Measurements from ENCODE around the gene SPINT2.
A peak's percentile ranks its signal among the peaks of the same experiment; 100 is the strongest.

SPINT2 gene

GRCh38 chr19:38287604-38288003, 23.2 kb downstream of the SPINT2 start:
- Histone ChIP-seq H3K4me3 (no peak overlapping the region), H3K27ac (peak overlapping the region in 3 of 21 experiments; percentile 29 to 58 (median 39))

DNA sequence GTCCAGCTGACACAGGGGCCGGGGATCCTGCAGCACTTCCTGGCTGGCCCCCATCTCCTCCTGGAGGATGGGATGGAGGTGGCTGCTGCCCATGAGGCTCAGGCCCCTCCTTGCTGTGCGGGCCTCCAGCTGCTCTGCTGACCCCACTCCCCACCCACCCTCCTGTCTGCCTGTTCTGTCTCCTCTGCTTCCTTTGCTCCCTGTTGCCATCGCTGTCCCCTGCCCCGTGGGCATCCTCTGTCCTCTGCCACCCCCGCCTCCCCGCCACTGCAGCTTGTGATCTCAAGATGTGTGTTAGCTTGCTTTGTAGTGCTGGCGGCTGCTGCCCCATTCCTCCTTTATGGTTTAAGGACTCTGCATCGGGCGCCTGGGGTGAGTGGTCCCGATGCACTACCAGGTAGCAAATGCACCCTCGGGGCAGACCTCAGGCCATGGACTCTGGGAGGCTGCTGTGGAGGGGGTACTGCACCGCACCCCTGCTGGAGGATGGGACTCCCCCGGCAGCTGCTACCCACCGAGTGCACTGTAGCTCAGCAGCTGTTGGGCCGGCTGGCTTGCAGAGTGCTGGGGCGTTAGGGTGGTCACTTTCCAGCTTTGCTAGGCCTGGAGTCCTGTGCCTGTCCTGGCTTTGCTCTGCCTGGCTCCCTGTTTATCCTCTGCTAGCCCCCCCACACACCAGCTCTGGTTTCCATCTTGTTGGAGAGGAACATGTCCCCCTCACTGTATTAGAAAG, 23.9 kb downstream of the SPINT2 start:
- Histone ChIP-seq H3K27ac (peak overlapping the region in 5 of 21 experiments; percentile 17 to 58 (median 39)), H3K4me3 (no peak overlapping the region)

- H3K4me3 ChIP-seq = no peak overlapping the region
- H3K27ac ChIP-seq = peak overlapping the region in 19 of 21 experiments; percentile 29 to 82 (median 71)
Measured at GRCh38 chr19:38289955-38290354, 25.6 kb downstream of the SPINT2 start.

- no peak overlapping the region for H3K4me3 ChIP-seq
- H3K27ac ChIP-seq = peak overlapping the region in 19 of 21 experiments; percentile 29 to 82 (median 71)
Measured at GRCh38 chr19:38290631-38291147, 26.3 kb downstream of the SPINT2 start.

- H3K27ac ChIP-seq = peak overlapping the region in 16 of 21 experiments; percentile 18 to 82 (median 70)
Measured at GRCh38 chr19:38291855-38292254, 27.5 kb downstream of the SPINT2 start.

DNA sequence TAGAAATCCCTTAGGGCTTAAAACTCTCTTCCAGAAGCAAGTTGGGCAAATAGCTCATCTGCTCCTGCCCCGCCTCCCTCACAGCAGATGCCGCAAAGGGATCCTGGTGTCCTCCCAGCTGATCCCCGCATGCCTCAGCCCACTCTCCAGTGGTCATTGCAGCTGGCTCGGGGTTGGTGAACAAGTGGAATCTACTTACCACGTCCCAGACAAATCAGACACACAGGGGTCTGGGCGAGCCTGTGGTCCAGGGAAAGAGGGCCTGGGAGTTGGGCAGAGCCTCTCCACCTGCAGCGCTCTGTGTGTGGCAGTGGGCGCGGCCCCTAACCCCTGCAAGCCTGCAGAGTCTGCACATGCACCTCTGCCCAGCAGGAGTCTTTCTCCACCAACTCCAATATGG, 28.9 kb downstream of the SPINT2 start:
- H3K4me3 ChIP-seq = no peak overlapping the region

More at GRCh38 chr19:38291855-38292254, 27.5 kb downstream of the SPINT2 start:
- H3K4me3 ChIP-seq = no peak overlapping the region

GRCh38 chr19:38294090-38294489, 29.7 kb downstream of the SPINT2 start:
- H3K4me3 ChIP-seq = no peak overlapping the region
- peak overlapping the region in 3 of 21 experiments; percentile 6 to 62 (median 32) for H3K27ac ChIP-seq

More for the DNA sequence above, 28.9 kb downstream of the SPINT2 start:
- H3K27ac ChIP-seq = peak overlapping the region in 2 of 21 experiments; percentile 9 to 19

- peak overlapping the region in 5 of 21 experiments; percentile 14 to 40 (median 26) for H3K27ac ChIP-seq
- no peak overlapping the region for H3K4me3 ChIP-seq
Measured at GRCh38 chr19:38298821-38299680, 34.7 kb downstream of the SPINT2 start.

DNA sequence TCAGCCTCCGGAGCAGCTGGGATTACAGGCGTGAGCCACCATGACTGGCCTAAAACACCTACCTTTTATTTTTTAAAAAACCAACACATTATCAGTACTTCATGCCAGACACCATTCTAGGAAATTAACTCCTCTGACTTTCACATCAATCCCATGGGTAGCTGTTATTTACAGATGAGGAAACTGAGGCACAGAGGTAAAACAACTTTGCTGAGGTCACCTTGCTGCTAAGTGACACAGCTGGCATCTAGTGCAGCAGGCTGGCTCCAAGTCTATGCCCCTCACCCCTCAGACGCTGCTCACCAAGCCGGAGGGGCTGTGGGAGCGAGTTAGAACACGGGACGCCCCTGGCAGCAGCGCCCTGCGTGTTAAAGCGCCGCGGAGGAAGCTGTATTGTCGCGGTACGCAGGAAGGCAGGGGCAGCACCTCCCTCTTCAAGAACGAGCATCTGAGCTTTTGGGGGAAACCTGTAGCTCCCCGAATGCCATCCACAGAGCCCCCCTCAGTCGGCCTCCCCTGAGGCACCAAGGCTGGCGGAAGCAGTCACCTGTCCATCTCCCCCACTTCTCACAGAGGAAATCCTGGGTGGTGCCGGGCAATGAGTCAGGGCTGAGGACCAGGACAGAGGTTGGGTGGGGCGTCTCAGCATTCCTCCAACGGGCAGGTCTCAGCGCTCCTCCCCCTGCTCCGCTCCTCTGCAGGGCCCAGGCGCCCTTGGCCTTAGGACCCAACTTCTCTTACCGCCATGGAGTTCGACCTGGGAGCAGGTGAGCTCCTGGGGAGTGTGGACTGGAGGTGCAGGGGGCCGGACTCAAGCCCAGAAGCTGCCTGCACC, 39.4 kb downstream of the SPINT2 start, which contains the start of gene C19orf33:
C19orf33 (plus strand) TSS at position 735 of the 835 bp plus-strand sequence; CDS start at position 746, 11 bp downstream.
- Histone ChIP-seq H3K4me3 (peak within 1 kb of the TSS; percentile 4 to 33 (median 28)), H3K27ac (peak within 1 kb of the TSS; percentile 22 to 92 (median 79))

- peak overlapping the region; percentile 22 to 92 (median 79) for H3K27ac ChIP-seq
Measured at GRCh38 chr19:38304352-38304865, 40.0 kb downstream of the SPINT2 start.

DNA sequence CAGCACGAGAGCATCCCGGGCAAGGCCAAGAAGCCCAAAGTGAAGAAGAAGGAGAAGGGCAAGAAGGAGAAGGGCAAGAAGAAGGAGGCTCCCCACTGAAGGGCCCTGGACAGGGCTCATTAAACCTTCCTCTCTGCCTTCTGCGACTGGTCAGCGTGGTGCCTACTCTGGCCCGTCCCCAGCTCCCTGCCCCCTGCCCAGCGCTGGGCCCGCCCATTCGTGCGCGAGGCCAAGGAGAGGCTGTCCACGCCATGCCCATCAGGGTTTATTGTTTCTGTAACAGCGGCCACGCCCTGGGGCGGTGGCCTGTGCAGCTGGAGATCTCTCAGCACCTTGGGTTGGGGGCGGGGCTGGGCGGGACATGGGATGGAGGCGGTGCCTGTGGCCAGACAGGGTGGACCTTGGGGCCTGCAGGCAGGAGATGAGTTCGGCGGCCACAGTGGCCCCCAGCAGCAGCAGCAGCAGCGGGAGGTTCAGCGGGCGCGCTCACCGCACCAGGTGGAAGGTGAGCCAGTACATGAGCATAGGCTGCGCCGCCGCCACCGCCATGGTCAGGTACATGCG, 40.6 kb downstream of the SPINT2 start:
- Histone ChIP-seq H3K4me3 (peak overlapping the region; percentile 4 to 33 (median 28)), H3K27ac (peak overlapping the region; percentile 22 to 92 (median 79))

More at GRCh38 chr19:38304352-38304865, 40.0 kb downstream of the SPINT2 start:
- peak overlapping the region; percentile 4 to 33 (median 28) for H3K4me3 ChIP-seq

DNA sequence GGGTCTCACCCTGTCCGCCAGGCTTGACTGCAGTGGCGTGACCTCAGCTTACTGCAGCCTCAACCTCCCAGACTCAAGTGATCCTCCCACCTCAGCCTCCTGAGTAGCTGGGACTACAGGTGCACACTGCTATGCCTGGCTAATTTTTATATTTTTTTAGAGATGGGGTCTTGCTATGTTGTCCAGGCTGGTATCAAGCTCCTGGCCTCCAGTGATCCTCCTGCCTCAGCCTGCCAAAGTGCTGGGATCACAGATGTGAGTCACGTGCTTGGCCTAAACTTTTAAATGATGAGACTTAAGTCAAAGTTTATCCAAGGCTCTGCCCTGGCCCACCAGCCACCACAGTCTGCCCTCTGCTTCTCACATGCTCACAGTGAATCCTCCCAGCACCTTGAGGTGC, 41.9 kb downstream of the SPINT2 start:
- H3K4me3 ChIP-seq = no peak overlapping the region

GRCh38 chr19:38307076-38307475, 42.7 kb downstream of the SPINT2 start:
- Histone ChIP-seq H3K4me3 (no peak overlapping the region), H3K27ac (no peak overlapping the region)

More for the DNA sequence above, 41.9 kb downstream of the SPINT2 start:
- H3K27ac ChIP-seq = no peak overlapping the region

DNA sequence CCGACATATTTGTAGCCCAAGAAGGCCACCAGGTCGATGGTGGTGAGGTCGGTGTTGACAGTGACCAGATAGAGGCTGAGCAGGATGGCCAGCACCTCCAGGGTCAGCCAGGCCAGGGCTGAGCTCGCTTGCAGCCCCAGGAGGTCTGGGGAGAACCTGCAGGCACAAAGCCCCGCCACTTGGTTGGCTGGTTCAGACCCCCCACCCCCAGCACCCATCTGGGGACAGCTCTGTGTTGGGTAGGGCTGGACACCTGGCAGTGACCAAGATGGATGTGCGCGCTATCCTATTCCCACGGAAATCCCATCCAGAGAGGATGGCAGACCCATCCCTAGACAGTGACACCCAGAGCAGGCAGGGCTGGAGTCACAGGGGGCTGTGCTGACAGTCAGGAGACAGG, 43.2 kb downstream of the SPINT2 start:
- Histone ChIP-seq H3K4me3 (no peak overlapping the region), H3K27ac (no peak overlapping the region)

GRCh38 chr19:38308006-38308766, 43.8 kb downstream of the SPINT2 start:
- H3K27ac ChIP-seq = no peak overlapping the region
- H3K4me3 ChIP-seq = no peak overlapping the region

DNA sequence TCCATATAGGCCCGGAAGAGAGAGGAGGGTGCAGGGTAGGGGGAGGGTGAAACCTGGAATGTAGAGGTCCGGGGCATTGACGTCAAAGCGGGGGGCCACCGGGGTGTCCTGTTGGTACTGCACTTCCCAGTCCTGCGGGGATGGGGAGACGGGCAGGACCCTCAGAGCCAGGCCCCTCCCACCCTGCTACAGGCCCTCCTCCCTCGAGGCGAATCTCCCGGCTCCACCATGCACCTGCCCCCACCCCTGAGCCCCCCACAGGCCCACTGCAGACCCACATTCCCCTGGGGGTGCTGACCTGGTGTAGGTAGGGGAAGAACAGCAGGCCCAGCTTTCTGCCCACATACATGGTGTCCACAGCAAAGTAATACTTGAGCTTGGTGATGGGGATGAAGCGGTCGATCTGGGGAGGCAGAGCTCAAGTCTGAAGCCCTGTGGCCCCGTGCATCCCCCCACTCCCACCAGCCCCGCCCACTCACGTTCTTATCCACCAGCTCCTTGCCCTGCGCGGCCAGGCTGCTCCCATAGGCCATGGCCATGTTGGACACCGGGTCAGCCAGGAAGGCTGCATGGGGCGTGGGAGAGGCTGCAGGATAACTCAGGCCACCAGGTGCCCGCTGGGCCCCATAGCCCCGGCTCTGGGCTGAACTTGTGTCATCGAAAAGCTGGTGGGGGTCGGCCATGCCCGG, 44.7 kb downstream of the SPINT2 start:
- no peak overlapping the region for H3K27ac ChIP-seq
- no peak overlapping the region for H3K4me3 ChIP-seq

DNA sequence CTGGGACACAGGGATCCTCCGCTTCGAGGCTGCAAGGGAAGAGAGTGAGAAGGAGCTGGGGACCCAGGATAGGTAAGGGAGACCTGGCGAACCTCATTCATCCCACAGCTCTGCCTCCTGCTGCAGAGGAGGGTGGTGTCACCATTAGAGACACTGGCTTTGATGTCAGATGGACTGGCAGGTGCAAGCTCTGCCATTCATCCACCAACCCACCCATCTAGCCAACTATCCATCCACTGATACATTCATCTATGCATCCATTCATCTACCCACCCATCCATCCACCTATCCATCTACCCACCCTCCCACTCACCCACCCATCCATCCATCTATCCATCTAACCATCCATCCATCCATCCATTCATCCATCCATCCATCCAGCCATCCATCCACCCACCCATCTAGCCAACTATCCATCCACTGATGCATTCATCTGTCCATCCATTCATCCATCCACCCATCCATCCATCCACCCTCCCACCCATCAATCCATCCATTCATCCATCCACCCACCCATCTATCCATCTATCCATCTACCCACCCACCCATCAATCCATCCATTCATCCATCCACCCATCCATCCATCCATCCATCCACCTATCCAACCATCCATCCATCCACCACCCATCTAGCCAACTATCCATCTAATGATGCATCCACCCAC, 45.4 kb downstream of the SPINT2 start:
- H3K27ac ChIP-seq = no peak overlapping the region
- H3K4me3 ChIP-seq = no peak overlapping the region

Measured in skin epidermis (tissue), 12 donors.